ENCODE data around the gene CDA.

Gene CDA

DNA sequence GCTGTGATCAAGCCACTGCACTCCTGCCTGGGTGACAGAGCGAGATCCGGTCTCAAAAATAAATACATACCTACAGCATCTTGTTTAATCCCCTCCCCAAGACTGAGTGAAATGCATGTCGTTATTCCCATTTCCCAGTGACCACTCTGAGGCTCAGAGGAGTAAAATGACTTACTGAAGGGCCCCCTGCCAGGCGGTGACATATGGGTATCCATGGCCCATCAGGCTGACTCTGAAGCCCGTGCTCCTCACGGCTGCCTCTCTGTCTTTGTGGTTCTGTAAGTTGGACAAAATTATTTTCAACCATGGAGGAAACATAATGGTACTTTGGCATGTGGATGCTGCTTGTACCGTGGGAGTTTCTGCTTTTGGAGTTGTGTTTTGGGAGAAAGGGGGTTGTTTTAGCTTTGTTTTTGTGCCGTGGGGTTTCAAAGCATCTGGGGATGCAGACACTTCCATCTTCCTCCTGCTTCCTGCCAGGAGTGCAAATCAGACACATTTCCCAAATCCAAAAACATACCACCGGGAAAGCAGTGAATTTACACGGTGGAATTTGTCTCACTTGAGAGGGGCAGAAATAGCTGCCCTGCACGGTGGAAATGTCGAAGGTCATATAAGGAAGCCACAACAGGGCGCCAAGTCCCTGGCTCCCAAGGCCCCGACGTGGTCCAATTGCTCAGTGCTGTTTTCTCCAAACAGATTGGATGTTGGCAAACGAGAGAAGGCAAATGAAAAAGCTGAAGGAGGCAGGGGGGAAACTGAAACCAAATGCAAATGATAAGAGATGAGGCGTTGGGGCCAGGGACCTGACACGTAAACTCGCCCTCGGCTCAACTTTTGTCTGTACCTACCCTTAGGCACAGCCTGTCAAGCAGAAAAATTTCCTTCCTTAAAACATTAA is 27.3 kb downstream of the CDA start:
- no peak for TF ChIP-seq CTCF (IDR thresholded peaks at IDR 0.05; ENCODE audit: insufficient read depth, low read depth, low read length, missing control alignments)
- DNase-seq (ENCODE audit: low read depth), result no peak
- H3K4me3 ChIP-seq (ENCODE audit: low read length), result no peak overlapping the region

DNA sequence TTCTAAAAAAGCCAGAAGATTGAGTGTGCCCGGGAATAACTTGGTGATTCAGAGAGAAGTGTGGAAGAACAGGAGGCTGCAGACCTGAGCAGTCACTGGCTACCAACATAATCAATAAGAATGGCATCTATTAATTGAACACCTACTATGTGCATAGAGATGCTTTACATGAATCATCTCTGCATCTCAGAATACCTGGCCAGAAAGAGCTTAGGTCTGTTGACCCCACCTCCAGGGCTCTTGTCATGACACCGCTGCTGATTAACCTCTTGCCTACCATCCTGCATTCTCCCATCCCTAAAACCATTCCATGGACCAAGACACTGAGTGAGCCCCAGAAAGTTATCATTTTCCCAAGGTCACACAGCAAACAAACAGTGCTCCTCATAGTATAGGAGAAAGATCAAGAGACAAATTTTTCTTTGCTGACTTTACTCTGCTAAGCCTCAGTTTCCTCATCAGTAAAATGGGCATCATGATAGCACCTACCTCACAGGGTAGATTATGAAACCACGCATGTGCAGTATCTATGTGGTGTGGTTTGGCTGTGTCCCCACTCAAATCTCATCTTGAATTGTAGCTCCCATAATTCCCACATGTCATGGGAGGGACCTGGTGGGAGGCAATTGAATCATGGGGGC is 28.1 kb downstream of the CDA start:
- DNase-seq (ENCODE audit: low read depth), result no peak
- H3K4me3 ChIP-seq (ENCODE audit: low read length), result no peak overlapping the region
- no peak for TF ChIP-seq CTCF (IDR thresholded peaks at IDR 0.05; ENCODE audit: insufficient read depth, low read depth, low read length, missing control alignments)

DNA sequence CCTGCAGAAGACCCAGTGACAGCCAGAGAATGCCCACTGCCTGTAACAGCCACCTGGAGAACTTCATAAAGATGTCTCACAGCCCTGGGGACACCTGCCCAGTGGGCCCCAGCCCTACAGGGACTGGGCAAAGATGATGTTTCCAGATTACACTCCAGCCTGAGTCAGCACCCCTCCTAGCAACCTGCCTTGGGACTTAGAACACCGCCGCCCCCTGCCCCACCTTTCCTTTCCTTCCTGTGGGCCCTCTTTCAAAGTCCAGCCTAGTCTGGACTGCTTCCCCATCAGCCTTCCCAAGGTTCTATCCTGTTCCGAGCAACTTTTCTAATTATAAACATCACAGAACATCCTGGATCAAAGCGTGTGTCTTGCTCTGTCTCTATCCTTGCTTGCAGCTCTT is 29.7 kb downstream of the CDA start:
- no peak for TF ChIP-seq CTCF (IDR thresholded peaks at IDR 0.05; ENCODE audit: insufficient read depth, low read depth, low read length, missing control alignments)

DNA sequence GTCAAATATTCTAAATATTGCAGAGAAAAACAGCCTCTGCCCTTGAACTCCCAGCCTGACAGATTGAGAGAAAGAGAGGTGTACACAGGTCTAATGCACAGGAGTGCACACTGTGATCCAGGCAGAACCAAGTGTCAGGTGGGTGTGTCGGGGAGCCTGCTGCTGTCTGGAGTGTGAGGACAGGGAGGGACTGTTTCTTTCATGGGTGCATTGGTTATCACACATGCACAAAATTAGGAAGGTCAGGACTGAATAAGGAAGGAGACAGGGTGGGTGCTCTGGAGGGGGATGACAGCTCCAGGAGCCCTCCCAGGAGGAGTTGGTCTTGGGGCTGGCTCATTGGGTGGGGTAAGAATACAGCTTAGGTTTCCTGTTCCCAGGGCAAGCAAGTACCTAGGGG is 31.1 kb downstream of the CDA start:
- no peak for TF ChIP-seq CTCF (IDR thresholded peaks at IDR 0.05; ENCODE audit: insufficient read depth, low read depth, low read length, missing control alignments)
- no peak overlapping the region for H3K4me3 ChIP-seq (ENCODE audit: low read length)
- DNase-seq (ENCODE audit: low read depth), result no peak

More for the DNA sequence above, 29.7 kb downstream of the CDA start:
- no peak overlapping the region for H3K4me3 ChIP-seq (ENCODE audit: low read length)
- no peak for DNase-seq (ENCODE audit: low read depth)

GRCh38 chr1:20621012-20621411 is 32.1 kb downstream of the CDA start:
- DNase-seq (ENCODE audit: low read depth), result no peak
- no peak overlapping the region for H3K4me3 ChIP-seq (ENCODE audit: low read length)
- TF ChIP-seq CTCF (IDR thresholded peaks at IDR 0.05; ENCODE audit: insufficient read depth, low read depth, low read length, missing control alignments), result no peak

GRCh38 chr1:20624709-20625108 is 35.8 kb downstream of the CDA start:
- no peak overlapping the region for H3K4me3 ChIP-seq (ENCODE audit: low read length)
- TF ChIP-seq CTCF (IDR thresholded peaks at IDR 0.05; ENCODE audit: insufficient read depth, low read depth, low read length, missing control alignments), result no peak
- DNase-seq (ENCODE audit: low read depth), result no peak

Measured in epithelial cell of esophagus (primary cell).